H1 (cell line): ENCODE data around the gene DPYSL4.

ENCODE experiments used
- CBX5 ChIP-seq: fragments of 300-800, 300-1000 bp; sonication (generic); IDR thresholded peaks from 2 replicates; pipeline ENCODE4 v1.7.1; 2016; ENCODE audit warnings: antibody characterized with exemption, low read length, low read depth
- EP300 ChIP-seq, 2 experiments: IDR thresholded peaks; 1 replicate in 1 of 2; 2 replicates in 1 of 2; pipeline ENCODE4 v1.6.1; 2011 to 2012; ENCODE audit warnings: low read depth in 2 of 2, low read length in 2 of 2, mild to moderate bottlenecking in 2 of 2, borderline replicate concordance in 1 of 2, inconsistent platforms in 1 of 2, moderate library complexity in 1 of 2
- EZH2 ChIP-seq: fragments of 200-600 bp; sonication (generic); IDR thresholded peaks from 2 replicates; pipeline ENCODE4 v1.7.1; 2012; ENCODE audit warnings: low read depth, mild to moderate bottlenecking, moderate library complexity, low read length, inconsistent platforms; ENCODE audit not compliant: severe bottlenecking
- HDAC6 ChIP-seq: IDR thresholded peaks from one replicate; pipeline ENCODE4 v1.7.1; 2012; ENCODE audit warnings: low read depth, mild to moderate bottlenecking, inconsistent platforms, low read length, moderate library complexity
- KDM1A ChIP-seq: fragments of 200-600, 300-600 bp; sonication (generic); IDR thresholded peaks from 2 replicates; pipeline ENCODE4 v1.7.1; 2016; ENCODE audit warnings: mild to moderate bottlenecking, low read length, borderline replicate concordance
- NRF1 ChIP-seq: IDR thresholded peaks from 2 replicates; pipeline ENCODE4 v1.6.1; 2011; ENCODE audit warnings: mild to moderate bottlenecking, low read depth, low read length, improper control_type of control experiment
- POLR2A ChIP-seq, 2 experiments: IDR thresholded peaks; 1 replicate in 1 of 2; 2 replicates in 1 of 2; pipeline ENCODE4 v1.6.1; 2011; ENCODE audit warnings: low read depth in 2 of 2, low read length in 2 of 2, mild to moderate bottlenecking in 2 of 2; ENCODE audit errors: control extremely low read depth in 1 of 2
- POLR2AphosphoS5 ChIP-seq: IDR thresholded peaks from 2 replicates; pipeline ENCODE4 v1.6.1; 2011; ENCODE audit warnings: low read depth, low read length
- SP1 ChIP-seq: IDR thresholded peaks from 2 replicates; pipeline ENCODE4 v1.6.1; 2011; ENCODE audit warnings: low read depth, low read length
- TF ChIP-seq, protein P1 (sequence below), 3 experiments: IDR thresholded peaks; 1 replicate in 2 of 3; 2 replicates in 1 of 3; pipeline versions ENCODE4 v1.5.1 to v1.6.1; 2011; ENCODE audit warnings: low read length in 3 of 3, mild to moderate bottlenecking in 3 of 3, inconsistent platforms in 2 of 3, low read depth in 1 of 3, moderate library complexity in 1 of 3; ENCODE audit not compliant: insufficient read depth in 1 of 3; ENCODE audit errors: control extremely low read depth in 1 of 3
- TF ChIP-seq, protein P2 (sequence below): IDR thresholded peaks from 2 replicates; pipeline ENCODE4 v1.6.1; 2011; ENCODE audit warnings: low read depth, mild to moderate bottlenecking, low read length; ENCODE audit not compliant: insufficient read depth

DNA sequence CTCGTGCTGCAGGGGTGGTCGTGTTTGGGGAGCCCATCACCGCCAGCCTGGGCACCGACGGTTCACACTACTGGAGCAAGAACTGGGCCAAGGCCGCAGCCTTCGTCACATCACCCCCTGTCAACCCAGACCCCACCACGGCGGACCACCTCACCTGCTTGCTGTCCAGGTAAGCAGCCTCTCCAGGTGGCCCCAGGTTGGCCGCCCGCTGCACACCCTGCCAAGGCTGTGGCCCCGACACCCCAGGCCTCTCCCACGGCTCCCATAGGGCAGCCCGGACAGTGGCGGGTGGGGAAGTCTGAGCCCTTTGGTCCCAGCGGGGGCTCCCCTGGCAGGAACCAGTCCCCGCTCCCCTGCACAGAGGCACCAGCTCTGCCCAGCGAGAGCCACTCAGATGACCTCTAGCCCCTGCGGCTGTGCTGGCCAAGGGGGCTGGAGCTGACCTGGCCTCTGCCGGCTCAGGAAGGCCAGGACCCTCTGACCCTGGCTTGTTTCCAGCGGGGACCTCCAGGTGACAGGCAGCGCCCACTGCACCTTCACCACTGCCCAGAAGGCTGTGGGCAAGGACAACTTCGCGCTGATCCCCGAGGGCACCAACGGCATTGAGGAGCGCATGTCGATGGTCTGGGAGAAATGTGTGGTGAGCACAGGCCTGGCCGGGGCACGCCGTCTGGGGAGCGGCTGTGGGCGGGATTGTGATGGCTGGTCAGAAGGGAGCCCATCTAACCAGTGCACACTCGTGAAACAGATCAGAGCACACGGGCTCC is 13.8 kb downstream of the DPYSL4 start:
- no peak for TF ChIP-seq POLR2A (IDR thresholded peaks at IDR 0.05; ENCODE audit: control extremely low read depth in 1 of 2, low read depth in 2 of 2, low read length in 2 of 2)
- TF ChIP-seq, protein P1, sequence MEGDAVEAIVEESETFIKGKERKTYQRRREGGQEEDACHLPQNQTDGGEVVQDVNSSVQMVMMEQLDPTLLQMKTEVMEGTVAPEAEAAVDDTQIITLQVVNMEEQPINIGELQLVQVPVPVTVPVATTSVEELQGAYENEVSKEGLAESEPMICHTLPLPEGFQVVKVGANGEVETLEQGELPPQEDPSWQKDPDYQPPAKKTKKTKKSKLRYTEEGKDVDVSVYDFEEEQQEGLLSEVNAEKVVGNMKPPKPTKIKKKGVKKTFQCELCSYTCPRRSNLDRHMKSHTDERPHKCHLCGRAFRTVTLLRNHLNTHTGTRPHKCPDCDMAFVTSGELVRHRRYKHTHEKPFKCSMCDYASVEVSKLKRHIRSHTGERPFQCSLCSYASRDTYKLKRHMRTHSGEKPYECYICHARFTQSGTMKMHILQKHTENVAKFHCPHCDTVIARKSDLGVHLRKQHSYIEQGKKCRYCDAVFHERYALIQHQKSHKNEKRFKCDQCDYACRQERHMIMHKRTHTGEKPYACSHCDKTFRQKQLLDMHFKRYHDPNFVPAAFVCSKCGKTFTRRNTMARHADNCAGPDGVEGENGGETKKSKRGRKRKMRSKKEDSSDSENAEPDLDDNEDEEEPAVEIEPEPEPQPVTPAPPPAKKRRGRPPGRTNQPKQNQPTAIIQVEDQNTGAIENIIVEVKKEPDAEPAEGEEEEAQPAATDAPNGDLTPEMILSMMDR (IDR thresholded peaks at IDR 0.05; ENCODE audit: control extremely low read depth in 1 of 3, insufficient read depth in 1 of 3, low read depth in 1 of 3, low read length in 3 of 3) = no peak
- no peak for TF ChIP-seq POLR2AphosphoS5
- TF ChIP-seq, protein P2, sequence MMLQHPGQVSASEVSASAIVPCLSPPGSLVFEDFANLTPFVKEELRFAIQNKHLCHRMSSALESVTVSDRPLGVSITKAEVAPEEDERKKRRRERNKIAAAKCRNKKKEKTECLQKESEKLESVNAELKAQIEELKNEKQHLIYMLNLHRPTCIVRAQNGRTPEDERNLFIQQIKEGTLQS = no peak
- no peak for TF ChIP-seq NRF1
- no peak for TF ChIP-seq EP300 (IDR thresholded peaks at IDR 0.05; ENCODE audit: borderline replicate concordance in 1 of 2, low read depth in 2 of 2, low read length in 2 of 2)
- no peak for TF ChIP-seq CBX5
- TF ChIP-seq EZH2 = no peak
- TF ChIP-seq SP1 = no peak
- no peak for TF ChIP-seq KDM1A
- TF ChIP-seq HDAC6 = no peak
